Lung (tissue), 12 donors: ENCODE measurements around the gene VARS1. TPM values are rescaled to one million over a fixed set of nuclear protein-coding genes. Genes with fewer than 3 reads are reported as not detected.

Experiments used
- ATAC-seq: fragments of 200-7000 bp; cut with Tn5 transposase; one replicate; pipeline ENCODE4 v1.9.1; 2020; ENCODE audit warnings: moderate number of reproducible peaks; ENCODE audit not compliant: insufficient read depth, low FRiP score
- DNase-seq, 3 donors: peaks; one replicate each; pipeline ENCODE4 v3.0.0-alpha.2; 2013 to 2017
- H3K27ac ChIP-seq, 2 donors: one replicate each; pipeline ENCODE4 v1.5.1; 2013; ENCODE audit warnings: mild to moderate bottlenecking in 2 of 2, moderate library complexity in 2 of 2, control low read depth in 1 of 2, inconsistent platforms in 1 of 2, low read depth in 1 of 2, low read length in 1 of 2
- H3K27me3 ChIP-seq, 3 donors: one replicate each; pipeline ENCODE4 v1.5.1; 2013; ENCODE audit warnings: low read length in 2 of 3; ENCODE audit not compliant: control insufficient read depth in 3 of 3, insufficient read depth in 3 of 3
- H3K36me3 ChIP-seq, 4 donors: one replicate each; pipeline ENCODE4 v1.5.1; 2013; ENCODE audit warnings: low read length in 4 of 4, mild to moderate bottlenecking in 1 of 4, moderate library complexity in 1 of 4; ENCODE audit not compliant: control insufficient read depth in 4 of 4, insufficient read depth in 4 of 4
- H3K4me1 ChIP-seq, 5 donors: one replicate each; pipeline ENCODE4 v1.5.1; 2013; ENCODE audit warnings: low read length in 5 of 5, mild to moderate bottlenecking in 2 of 5, moderate library complexity in 1 of 5; ENCODE audit not compliant: control insufficient read depth in 5 of 5, insufficient read depth in 5 of 5
- H3K4me3 ChIP-seq: one replicate; pipeline ENCODE4 v1.5.1; 2013; ENCODE audit warnings: mild to moderate bottlenecking, control low read depth, moderate library complexity
- H3K9ac ChIP-seq, 2 donors: one replicate each; pipeline ENCODE4 v1.5.1; 2013; ENCODE audit warnings: low read length in 2 of 2, control low read depth in 1 of 2; ENCODE audit not compliant: insufficient read depth in 1 of 2
- H3K9me3 ChIP-seq, 4 donors: one replicate each; pipeline ENCODE4 v1.5.1; 2013; ENCODE audit warnings: low read length in 3 of 4, mild to moderate bottlenecking in 1 of 4, moderate library complexity in 1 of 4; ENCODE audit not compliant: control insufficient read depth in 4 of 4, insufficient read depth in 3 of 4
- WGBS, 2 donors: extraction: QIAGEN DNeasy Blood & Tissue Kit; methylation state at CpG; one replicate each; pipeline ENCODE4 v1.1.7; 2013; 5-methylcytosine and 5-hydroxymethylcytosine counted together
- polyA plus RNA-seq, 2 donors: library from polyadenylated mRNA; stranded (reverse); fragments of 200-250 nt; gene quantifications; one replicate each; pipeline ENCODE4 v1.2.1, GENCODE V29; 2013
- total RNA-seq, 2 donors: library from RNA; depleted of rRNA in 1 of 2; stranded (reverse); fragments of >200 nt in 1 of 2; gene quantifications; one replicate each; pipeline ENCODE4 v1.2.1, GENCODE V29; 2014 to 2021
- TF ChIP-seq, protein P1 (sequence below): IDR thresholded peaks from 2 replicates; pipeline ENCODE4 v1.5.1; 2012; ENCODE audit warnings: mild to moderate bottlenecking; ENCODE audit errors: control extremely low read depth, extremely low read depth
- donor health status: control.
- donor health status: control.
- donor health status: Bipolar disorder and iron deficiency.
- donor health status: healthy.
- donor health status: DM: yes; HTN: yes; CAD: no.

The VARS1 gene
- total and polyA plus RNA-seq, 4 donors = 32.2 to 95.4 (median 41.0) TPM

DNA sequence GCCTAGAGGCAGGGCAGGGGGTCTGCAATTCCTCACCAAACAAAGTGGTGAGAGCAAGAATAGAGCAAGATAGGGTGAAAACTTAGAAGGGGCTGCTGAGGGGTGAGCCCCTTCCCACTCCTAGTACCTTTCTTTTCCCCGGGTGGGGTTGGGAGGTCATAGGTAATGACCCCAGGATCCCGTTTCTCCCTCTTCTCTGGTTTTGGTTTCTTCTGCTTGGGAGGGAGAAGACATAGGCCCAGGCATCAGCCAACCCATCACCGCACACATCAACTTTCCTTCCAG, 3.5 kb downstream of the VARS1 start:
- H3K36me3 ChIP-seq = peaks cover 4 to 15% (median 9%) of the 10 kb centered on the region in 4 donors
- H3K9me3 ChIP-seq = no peaks in the 10 kb centered on the region
- no peak overlapping the region for H3K9ac ChIP-seq
- WGBS, 2 donors = 86 to 91% methylated on average over 3 of the region's 3 CpGs
- TF ChIP-seq, protein P1, sequence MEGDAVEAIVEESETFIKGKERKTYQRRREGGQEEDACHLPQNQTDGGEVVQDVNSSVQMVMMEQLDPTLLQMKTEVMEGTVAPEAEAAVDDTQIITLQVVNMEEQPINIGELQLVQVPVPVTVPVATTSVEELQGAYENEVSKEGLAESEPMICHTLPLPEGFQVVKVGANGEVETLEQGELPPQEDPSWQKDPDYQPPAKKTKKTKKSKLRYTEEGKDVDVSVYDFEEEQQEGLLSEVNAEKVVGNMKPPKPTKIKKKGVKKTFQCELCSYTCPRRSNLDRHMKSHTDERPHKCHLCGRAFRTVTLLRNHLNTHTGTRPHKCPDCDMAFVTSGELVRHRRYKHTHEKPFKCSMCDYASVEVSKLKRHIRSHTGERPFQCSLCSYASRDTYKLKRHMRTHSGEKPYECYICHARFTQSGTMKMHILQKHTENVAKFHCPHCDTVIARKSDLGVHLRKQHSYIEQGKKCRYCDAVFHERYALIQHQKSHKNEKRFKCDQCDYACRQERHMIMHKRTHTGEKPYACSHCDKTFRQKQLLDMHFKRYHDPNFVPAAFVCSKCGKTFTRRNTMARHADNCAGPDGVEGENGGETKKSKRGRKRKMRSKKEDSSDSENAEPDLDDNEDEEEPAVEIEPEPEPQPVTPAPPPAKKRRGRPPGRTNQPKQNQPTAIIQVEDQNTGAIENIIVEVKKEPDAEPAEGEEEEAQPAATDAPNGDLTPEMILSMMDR = no peak
- H3K27ac ChIP-seq = no peak overlapping the region
- peaks cover 0 to 13% (median 5%) of the 10 kb centered on the region in 5 donors for H3K4me1 ChIP-seq
- H3K4me3 ChIP-seq = no peak overlapping the region
- no peaks in the 10 kb centered on the region for H3K27me3 ChIP-seq
- ATAC-seq = no peak
- no peak for DNase-seq

DNA sequence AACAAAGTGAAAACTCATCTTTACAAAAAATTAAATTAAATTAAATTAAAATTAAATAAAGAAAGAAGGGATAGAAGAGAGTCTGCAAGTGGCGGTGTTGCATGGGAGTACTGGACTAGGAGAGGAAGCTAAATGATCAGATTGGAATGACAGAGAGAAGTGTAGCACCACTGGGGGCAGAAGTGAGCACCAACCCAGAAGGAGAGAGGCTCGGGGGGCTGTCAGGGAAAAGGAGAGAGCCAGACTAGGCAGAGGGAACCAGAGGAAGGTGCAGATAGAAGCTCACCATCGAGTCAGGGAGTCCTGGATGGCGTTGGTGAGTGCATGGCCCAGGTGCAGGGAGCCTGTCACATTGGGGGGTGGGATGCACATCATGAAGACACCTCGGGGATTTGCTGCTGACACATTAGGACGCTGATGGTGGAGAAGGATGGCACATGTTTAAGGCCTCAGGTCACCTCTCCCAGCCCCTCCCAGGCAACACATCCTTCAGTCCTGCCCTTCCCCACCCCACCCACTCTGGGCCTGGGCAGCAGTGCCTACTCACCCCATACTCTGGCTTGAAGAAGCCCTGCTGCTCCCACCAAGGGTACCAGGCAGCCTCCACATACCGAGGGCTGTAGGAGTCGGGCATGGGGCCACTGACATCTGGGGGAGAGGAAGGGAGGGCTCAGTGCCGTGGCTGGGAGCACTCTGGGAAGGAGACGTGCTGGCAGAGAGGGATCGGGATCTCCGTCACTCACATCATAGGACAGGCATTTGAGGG, 4.0 kb downstream of the VARS1 start:
- Histone ChIP-seq H3K4me1 (peaks cover 0 to 13% (median 5%) of the 10 kb centered on the region in 5 donors), H3K9ac (no peak overlapping the region), H3K9me3 (no peaks in the 10 kb centered on the region), H3K27me3 (no peaks in the 10 kb centered on the region), H3K36me3 (peaks cover 4 to 15% (median 7%) of the 10 kb centered on the region in 4 donors), H3K27ac (peak overlapping the region in 1 of 2 donors; percentile 26), H3K4me3 (no peak overlapping the region)
- ATAC-seq (no peak), DNase-seq (peak; percentile 68 to 76 (median 70))
- WGBS, 2 donors = 71 to 75% methylated on average over 12 of the region's 12 CpGs
- TF ChIP-seq, protein P1 = peak; percentile 21

GRCh38 chr6:31785475-31785874, 10.1 kb downstream of the VARS1 start:
- 96 to 100% methylated on average over 11 of the region's 11 CpGs for WGBS, 2 donors
- H3K4me1 ChIP-seq = no peaks in the 10 kb centered on the region
- no peak overlapping the region for H3K27ac ChIP-seq
- no peak for ATAC-seq
- no peaks in the 10 kb centered on the region for H3K9me3 ChIP-seq
- H3K9ac ChIP-seq = no peak overlapping the region
- DNase-seq = no peak
- no peaks in the 10 kb centered on the region for H3K27me3 ChIP-seq
- no peak overlapping the region for H3K4me3 ChIP-seq
- peaks cover 2 to 45% (median 20%) of the 10 kb centered on the region in 4 donors for H3K36me3 ChIP-seq
- TF ChIP-seq, protein P1 = no peak
